Subcutaneous adipose tissue (tissue), 4 donors: ENCODE results near the gene ZKSCAN4. TPM values are rescaled to one million over a fixed set of nuclear protein-coding genes. Genes with fewer than 3 reads are reported as not detected.

Experiments
- total RNA-seq, 4 donors: library from RNA; depleted of rRNA; stranded (reverse); fragments of >200 nt; gene quantifications; one replicate each; pipeline ENCODE4 v1.1.0, GENCODE V29; 2016
- TF ChIP-seq, protein P1 (sequence below): fragments of 450-650 bp; IDR thresholded peaks from one replicate; pipeline ENCODE4 v1.5.1; 2016; ENCODE audit warnings: low read depth, mild to moderate bottlenecking, control low read depth, antibody characterized with exemption, moderate library complexity

ZKSCAN4 gene
- total RNA-seq, 4 donors from 2014 or later = 1.3 to 6.6 (median 5.3) TPM

DNA sequence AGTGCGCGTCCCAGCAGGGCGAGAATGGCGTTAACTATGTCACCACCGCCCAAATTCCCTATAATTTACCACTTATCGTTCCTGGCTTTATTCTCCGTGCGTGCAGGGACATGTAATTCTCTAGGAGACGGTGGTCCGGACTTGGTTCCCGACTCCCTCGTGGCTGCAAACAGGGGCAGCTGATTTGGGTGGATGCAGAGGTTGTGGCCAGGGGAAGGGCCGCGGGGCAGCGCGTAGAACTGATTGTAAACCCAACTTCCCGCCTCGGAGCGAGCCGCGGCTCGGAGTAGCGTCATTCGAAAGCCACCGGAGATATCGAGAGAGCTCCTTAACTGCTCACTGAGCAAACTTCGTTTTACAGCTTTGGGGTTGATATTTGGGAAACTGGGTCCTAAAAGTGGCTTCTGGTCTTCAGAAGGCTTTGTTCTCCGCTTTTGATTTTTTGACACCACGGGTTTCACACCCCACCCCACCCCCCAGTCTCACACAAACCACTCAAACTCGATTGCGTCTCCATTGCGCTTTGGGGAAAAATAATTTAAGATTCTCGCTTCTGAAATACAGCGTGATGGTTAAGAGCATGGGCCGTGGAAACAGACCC is 44.5 kb downstream of the ZKSCAN4 start:
- TF ChIP-seq, protein P1, sequence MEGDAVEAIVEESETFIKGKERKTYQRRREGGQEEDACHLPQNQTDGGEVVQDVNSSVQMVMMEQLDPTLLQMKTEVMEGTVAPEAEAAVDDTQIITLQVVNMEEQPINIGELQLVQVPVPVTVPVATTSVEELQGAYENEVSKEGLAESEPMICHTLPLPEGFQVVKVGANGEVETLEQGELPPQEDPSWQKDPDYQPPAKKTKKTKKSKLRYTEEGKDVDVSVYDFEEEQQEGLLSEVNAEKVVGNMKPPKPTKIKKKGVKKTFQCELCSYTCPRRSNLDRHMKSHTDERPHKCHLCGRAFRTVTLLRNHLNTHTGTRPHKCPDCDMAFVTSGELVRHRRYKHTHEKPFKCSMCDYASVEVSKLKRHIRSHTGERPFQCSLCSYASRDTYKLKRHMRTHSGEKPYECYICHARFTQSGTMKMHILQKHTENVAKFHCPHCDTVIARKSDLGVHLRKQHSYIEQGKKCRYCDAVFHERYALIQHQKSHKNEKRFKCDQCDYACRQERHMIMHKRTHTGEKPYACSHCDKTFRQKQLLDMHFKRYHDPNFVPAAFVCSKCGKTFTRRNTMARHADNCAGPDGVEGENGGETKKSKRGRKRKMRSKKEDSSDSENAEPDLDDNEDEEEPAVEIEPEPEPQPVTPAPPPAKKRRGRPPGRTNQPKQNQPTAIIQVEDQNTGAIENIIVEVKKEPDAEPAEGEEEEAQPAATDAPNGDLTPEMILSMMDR = no peak

DNA sequence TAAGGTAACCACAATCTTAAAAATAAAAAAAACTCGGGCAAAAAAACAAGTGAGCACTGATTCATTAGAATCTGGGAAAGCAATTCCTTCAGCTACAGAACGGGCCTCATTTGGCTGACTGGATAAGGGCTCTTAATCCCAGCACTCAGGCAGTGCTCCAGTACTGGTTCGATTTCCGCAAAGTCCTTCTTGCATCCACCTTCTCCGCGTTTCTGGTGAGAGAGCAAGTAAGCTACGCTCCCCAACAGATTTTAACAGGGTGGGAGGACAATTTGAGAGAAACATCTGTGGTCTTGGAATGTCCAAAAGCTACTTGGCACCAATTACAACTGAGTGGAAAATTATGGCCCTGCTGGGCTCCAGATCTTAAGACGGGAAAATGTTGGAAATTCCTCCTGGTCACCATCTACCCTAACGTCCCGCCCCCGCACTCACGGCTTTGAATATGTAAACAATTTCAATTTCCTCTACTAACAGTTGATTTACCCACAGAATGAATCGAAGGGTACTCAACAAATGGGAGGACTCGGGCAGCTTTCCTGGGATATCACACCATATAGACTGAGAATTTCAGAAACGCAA is 45.0 kb downstream of the ZKSCAN4 start:
- TF ChIP-seq, protein P1 = no peak

GRCh38 chr6:28206527-28206926 is 45.5 kb downstream of the ZKSCAN4 start:
- TF ChIP-seq, protein P1 = no peak

GRCh38 chr6:28205879-28206278 is 46.2 kb downstream of the ZKSCAN4 start:
- TF ChIP-seq, protein P1 = no peak

GRCh38 chr6:28203201-28203600 is 48.9 kb downstream of the ZKSCAN4 start:
- TF ChIP-seq, protein P1 = no peak

DNA sequence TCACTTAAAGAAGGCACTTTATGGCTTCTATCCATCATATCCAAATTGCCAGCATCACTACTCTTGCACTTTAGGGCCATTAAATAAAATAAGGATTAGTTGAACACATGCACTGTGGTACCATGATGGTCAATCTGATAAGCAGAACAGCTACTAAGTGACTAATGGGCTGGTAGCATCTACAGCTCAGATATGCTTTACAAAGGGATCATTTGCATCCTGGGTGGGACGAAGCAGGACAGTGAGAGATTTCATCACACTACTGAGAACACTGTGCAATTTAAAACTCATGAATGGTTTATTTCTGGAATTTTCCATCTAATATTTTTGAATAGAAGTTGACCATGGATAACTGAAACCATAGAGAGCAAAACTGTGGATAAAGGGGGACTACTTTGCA is 52.0 kb downstream of the ZKSCAN4 start:
- TF ChIP-seq, protein P1 = no peak

Other genes with a start within 250 kb of the ZKSCAN4 start
- under 1 TPM in 3 of 4 donors, not detected in 1; 0.38 to 0.88 (median 0.68) TPM for gene ZNF165, start 171.7 kb downstream of the ZKSCAN4 start, total RNA-seq
- gene ZSCAN16, start 127.7 kb downstream of the ZKSCAN4 start, total RNA-seq = 1 to 10 TPM; 4.0 to 4.6 (median 4.6) TPM
- 10 to 100 TPM; 19.7 to 24.1 (median 21.5) TPM for gene ZKSCAN8, start 110.4 kb downstream of the ZKSCAN4 start, total RNA-seq
- gene ZSCAN9, start 27.0 kb downstream of the ZKSCAN4 start, total RNA-seq = 10 to 100 TPM in 3 of 4 donors, 1 to 10 TPM in 1; 8.2 to 16.2 (median 13.5) TPM
- 1 to 10 TPM; 1.5 to 4.5 (median 1.9) TPM for gene NKAPL, start 7.0 kb upstream of the ZKSCAN4 start, total RNA-seq
- 10 to 100 TPM; 14.7 to 27.5 (median 20.7) TPM for gene ZSCAN26, start 14.9 kb upstream of the ZKSCAN4 start, total RNA-seq
- gene PGBD1, start 29.3 kb upstream of the ZKSCAN4 start, total RNA-seq = 1 to 10 TPM; 2.1 to 5.3 (median 3.7) TPM
- 1 to 10 TPM; 4.1 to 9.8 (median 4.6) TPM for gene ZSCAN31, start 83.9 kb upstream of the ZKSCAN4 start, total RNA-seq
- gene ZKSCAN3, start 97.7 kb upstream of the ZKSCAN4 start, total RNA-seq = 1 to 10 TPM; 3.1 to 5.5 (median 4.8) TPM
- gene ZSCAN12, start 147.5 kb upstream of the ZKSCAN4 start, total RNA-seq = 1 to 10 TPM; 3.4 to 5.8 (median 4.1) TPM
- gene ZSCAN23, start 191.2 kb upstream of the ZKSCAN4 start, total RNA-seq = 1 to 10 TPM in 3 of 4 donors, under 1 TPM in 1; 0.65 to 2.2 (median 1.7) TPM